GM23338 (cell line): Measurements from ENCODE around the gene RAI14. TPM values are rescaled to one million over a fixed set of nuclear protein-coding genes. Genes with fewer than 3 reads are reported as not detected.
A peak's percentile ranks its signal among the peaks of the same experiment; 100 is the strongest.

Experiments used
- ATAC-seq: fragments of 200-7000 bp; cut with Tn5 transposase; 3 replicates; pipeline ENCODE4 v1.9.1; 2020
- DNase-seq: peaks from one replicate; pipeline ENCODE4 v3.0.0-alpha.2; 2015; ENCODE audit warnings: low spot score
- H2AFZ ChIP-seq: fragments of 200-600 bp; sonication (generic); 2 replicates; pipeline ENCODE4 v1.8.0; 2016; ENCODE audit warnings: antibody characterized with exemption, mild to moderate bottlenecking, moderate library complexity
- H3F3A ChIP-seq: fragments of 200-600 bp; sonication (generic); replicated peaks from 2 replicates; pipeline ENCODE4 v1.8.0; 2017; ENCODE audit warnings: antibody characterized with exemption, mixed run types, low read depth
- H3K27ac ChIP-seq: fragments of 200-600 bp; sonication (generic); 2 replicates; pipeline ENCODE4 v1.6.1; 2016; ENCODE audit warnings: low read depth
- H3K27me3 ChIP-seq: fragments of 200-600 bp; sonication (generic); 2 replicates; pipeline ENCODE4 v1.8.0; 2016; ENCODE audit warnings: mild to moderate bottlenecking, mixed run types, moderate library complexity; ENCODE audit not compliant: insufficient read depth
- H3K36me3 ChIP-seq: fragments of 200-600 bp; sonication (generic); 2 replicates; pipeline ENCODE4 v1.8.0; 2016; ENCODE audit warnings: mild to moderate bottlenecking; ENCODE audit not compliant: insufficient read depth
- H3K4me1 ChIP-seq: fragments of 200-600 bp; sonication (generic); 2 replicates; pipeline ENCODE4 v1.8.0; 2016; ENCODE audit warnings: mild to moderate bottlenecking, moderate library complexity; ENCODE audit not compliant: insufficient read depth
- H3K4me2 ChIP-seq: fragments of 200-600 bp; sonication (generic); 2 replicates; pipeline ENCODE4 v1.7.1; 2017; ENCODE audit warnings: mixed run types
- H3K4me3 ChIP-seq: fragments of 200-600 bp; sonication (generic); 2 replicates; pipeline ENCODE4 v1.6.1; 2016; ENCODE audit warnings: mixed run types
- H3K79me2 ChIP-seq: fragments of 200-600 bp; sonication (generic); replicated peaks from 2 replicates; pipeline ENCODE4 v1.8.0; 2017; ENCODE audit warnings: mild to moderate bottlenecking; ENCODE audit not compliant: insufficient read depth
- H3K9me2 ChIP-seq: fragments of 200-600 bp; sonication (generic); 2 replicates; pipeline ENCODE4 v1.8.0; 2017; ENCODE audit not compliant: insufficient read depth
- H4K20me1 ChIP-seq: fragments of 200-600 bp; sonication (generic); replicated peaks from 2 replicates; pipeline ENCODE4 v1.8.0; 2017; ENCODE audit warnings: mild to moderate bottlenecking; ENCODE audit not compliant: insufficient read depth
- H3K27ac Mint-ChIP-seq: 2 replicates; pipeline ENCODE4 v1.8.0; 2020; ENCODE audit warnings: inconsistent platforms, mild to moderate bottlenecking, moderate library complexity, mixed read lengths
- H3K27me3 Mint-ChIP-seq: 3 replicates; pipeline ENCODE4 v1.8.0; 2022; ENCODE audit warnings: low read depth, mild to moderate bottlenecking, moderate library complexity, mixed read lengths, inconsistent platforms; ENCODE audit not compliant: insufficient read depth, poor library complexity
- H3K36me3 Mint-ChIP-seq: 3 replicates; pipeline ENCODE4 v1.8.0; 2021; ENCODE audit warnings: low read depth, mild to moderate bottlenecking, inconsistent platforms, moderate library complexity, mixed read lengths
- H3K4me1 Mint-ChIP-seq: 3 replicates; pipeline ENCODE4 v1.8.0; 2020; ENCODE audit warnings: mild to moderate bottlenecking, inconsistent platforms, mixed read lengths
- H3K4me3 Mint-ChIP-seq: 3 replicates; pipeline ENCODE4 v1.8.0; 2021; ENCODE audit warnings: moderate library complexity, mild to moderate bottlenecking, inconsistent platforms, mixed read lengths
- H3K9me3 Mint-ChIP-seq: 3 replicates; pipeline ENCODE4 v1.8.0; 2020; ENCODE audit warnings: moderate library complexity, mild to moderate bottlenecking, inconsistent platforms, mixed read lengths
- CREB1 ChIP-seq: fragments of 250-450 bp; sonication (Bioruptor Pico); IDR thresholded peaks from 2 replicates; pipeline ENCODE4 v1.5.0; 2020; ENCODE audit warnings: low read depth, mild to moderate bottlenecking, moderate library complexity
- EZH2 ChIP-seq: fragments of 200-600 bp; sonication (generic); IDR thresholded peaks from one replicate; pipeline ENCODE4 v1.8.0; 2017; ENCODE audit warnings: antibody characterized with exemption, mild to moderate bottlenecking, low read depth; ENCODE audit not compliant: unreplicated experiment
- EZH2phosphoT487 ChIP-seq: fragments of 200-600 bp; sonication (generic); IDR thresholded peaks from one replicate; pipeline ENCODE4 v1.8.1; 2018; ENCODE audit warnings: antibody characterized with exemption; ENCODE audit not compliant: unreplicated experiment
- JUNB ChIP-seq: IDR thresholded peaks from one replicate; pipeline ENCODE4 v1.6.1; 2016; ENCODE audit warnings: antibody characterized with exemption; ENCODE audit not compliant: unreplicated experiment
- NANOG ChIP-seq: IDR thresholded peaks from 2 replicates; pipeline ENCODE4 v1.6.1; 2016; ENCODE audit warnings: antibody characterized with exemption, borderline replicate concordance
- POLR2AphosphoS5 ChIP-seq: IDR thresholded peaks from 2 replicates; pipeline ENCODE4 v1.6.1; 2016; ENCODE audit warnings: antibody characterized with exemption, low read depth
- STAT1 ChIP-seq: IDR thresholded peaks from one replicate; pipeline ENCODE4 v1.6.1; 2016; ENCODE audit warnings: antibody characterized with exemption; ENCODE audit not compliant: unreplicated experiment
- ZNF114 ChIP-seq: fragments of 250-450 bp; sonication (Bioruptor Pico); IDR thresholded peaks from 2 replicates; pipeline ENCODE4 v1.5.0; 2020; ENCODE audit warnings: mild to moderate bottlenecking, moderate library complexity
- ZNF331 ChIP-seq: fragments of 250-450 bp; sonication (Bioruptor Pico); IDR thresholded peaks from 2 replicates; pipeline ENCODE4 v1.5.0; 2020; ENCODE audit warnings: low read depth, mild to moderate bottlenecking, moderate library complexity
- polyA plus RNA-seq: library from polyadenylated mRNA; unstranded; fragments of >200 nt; fragmentation: Nextera tagmentation; extraction: Ambion mirVana; gene quantifications from 2 replicates; pipeline ENCODE4 v1.2.1, GENCODE V29; 2016
- total RNA-seq: library from RNA; depleted of rRNA; stranded (reverse); fragments of >200 nt; shearing (Covaris generic); gene quantifications from 2 replicates; pipeline ENCODE4 v1.2.3, GENCODE V29; 2014
- TF ChIP-seq, protein P1 (sequence below): IDR thresholded peaks from one replicate; pipeline ENCODE4 v1.6.1; 2018; ENCODE audit warnings: antibody characterized with exemption; ENCODE audit not compliant: unreplicated experiment
- TF ChIP-seq, protein P2 (sequence below): fragments of 250-450 bp; sonication (Bioruptor Pico); IDR thresholded peaks from 2 replicates; pipeline ENCODE4 v1.5.0; 2020; ENCODE audit warnings: mild to moderate bottlenecking, moderate library complexity
- TF ChIP-seq, protein P3 (sequence below), 2 experiments: fragments of 200-600 bp in 1 of 2; sonication (generic) in 1 of 2; conservative IDR thresholded peaks; 2 replicates each; pipeline versions ENCODE4 v1.5.1 to v1.6.1; 2016 to 2017; ENCODE audit warnings: antibody characterized with exemption in 2 of 2, low read depth in 2 of 2, mild to moderate bottlenecking in 2 of 2, moderate library complexity in 1 of 2

RAI14 gene
- total and polyA plus RNA-seq, 2 experiments from 2014 or later = 58.8 to 95.8 TPM

DNA sequence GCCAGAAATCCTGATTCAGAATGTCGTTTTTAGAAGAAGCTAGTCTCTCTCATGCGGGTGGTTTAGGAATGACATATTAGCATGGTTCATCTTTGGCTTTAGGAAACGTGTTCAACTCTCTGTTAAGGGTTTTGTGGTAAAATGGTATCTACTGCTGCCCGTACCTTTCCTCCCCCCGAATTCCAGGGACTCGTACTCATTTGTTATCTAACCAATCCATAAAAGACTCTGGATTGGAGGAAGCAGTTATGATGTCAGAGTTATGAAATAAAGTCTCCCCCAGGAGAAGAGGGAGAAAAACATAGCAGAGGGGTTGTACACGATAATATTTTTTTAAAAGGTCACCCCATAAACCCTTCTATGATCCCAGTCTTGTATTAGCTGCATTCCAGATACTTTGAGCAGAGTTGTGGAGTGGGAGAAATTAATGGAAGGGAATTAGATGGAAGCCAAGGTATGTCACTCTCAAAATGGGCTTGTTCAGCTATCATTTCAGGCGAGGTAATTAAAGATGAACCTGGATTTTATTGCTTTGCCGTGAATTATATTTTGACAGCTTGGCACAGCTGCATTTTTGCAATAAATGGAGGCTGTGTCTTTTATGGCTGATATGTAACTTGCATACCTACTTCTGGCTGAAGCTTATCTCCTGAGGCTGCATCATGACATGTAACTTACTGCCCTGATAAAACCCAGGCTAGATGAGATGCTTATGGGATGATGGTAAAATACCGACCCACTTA lies 31.3 kb downstream of the RAI14 start (continued):
- TF ChIP-seq, protein P1, sequence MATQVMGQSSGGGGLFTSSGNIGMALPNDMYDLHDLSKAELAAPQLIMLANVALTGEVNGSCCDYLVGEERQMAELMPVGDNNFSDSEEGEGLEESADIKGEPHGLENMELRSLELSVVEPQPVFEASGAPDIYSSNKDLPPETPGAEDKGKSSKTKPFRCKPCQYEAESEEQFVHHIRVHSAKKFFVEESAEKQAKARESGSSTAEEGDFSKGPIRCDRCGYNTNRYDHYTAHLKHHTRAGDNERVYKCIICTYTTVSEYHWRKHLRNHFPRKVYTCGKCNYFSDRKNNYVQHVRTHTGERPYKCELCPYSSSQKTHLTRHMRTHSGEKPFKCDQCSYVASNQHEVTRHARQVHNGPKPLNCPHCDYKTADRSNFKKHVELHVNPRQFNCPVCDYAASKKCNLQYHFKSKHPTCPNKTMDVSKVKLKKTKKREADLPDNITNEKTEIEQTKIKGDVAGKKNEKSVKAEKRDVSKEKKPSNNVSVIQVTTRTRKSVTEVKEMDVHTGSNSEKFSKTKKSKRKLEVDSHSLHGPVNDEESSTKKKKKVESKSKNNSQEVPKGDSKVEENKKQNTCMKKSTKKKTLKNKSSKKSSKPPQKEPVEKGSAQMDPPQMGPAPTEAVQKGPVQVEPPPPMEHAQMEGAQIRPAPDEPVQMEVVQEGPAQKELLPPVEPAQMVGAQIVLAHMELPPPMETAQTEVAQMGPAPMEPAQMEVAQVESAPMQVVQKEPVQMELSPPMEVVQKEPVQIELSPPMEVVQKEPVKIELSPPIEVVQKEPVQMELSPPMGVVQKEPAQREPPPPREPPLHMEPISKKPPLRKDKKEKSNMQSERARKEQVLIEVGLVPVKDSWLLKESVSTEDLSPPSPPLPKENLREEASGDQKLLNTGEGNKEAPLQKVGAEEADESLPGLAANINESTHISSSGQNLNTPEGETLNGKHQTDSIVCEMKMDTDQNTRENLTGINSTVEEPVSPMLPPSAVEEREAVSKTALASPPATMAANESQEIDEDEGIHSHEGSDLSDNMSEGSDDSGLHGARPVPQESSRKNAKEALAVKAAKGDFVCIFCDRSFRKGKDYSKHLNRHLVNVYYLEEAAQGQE = no peak

DNA sequence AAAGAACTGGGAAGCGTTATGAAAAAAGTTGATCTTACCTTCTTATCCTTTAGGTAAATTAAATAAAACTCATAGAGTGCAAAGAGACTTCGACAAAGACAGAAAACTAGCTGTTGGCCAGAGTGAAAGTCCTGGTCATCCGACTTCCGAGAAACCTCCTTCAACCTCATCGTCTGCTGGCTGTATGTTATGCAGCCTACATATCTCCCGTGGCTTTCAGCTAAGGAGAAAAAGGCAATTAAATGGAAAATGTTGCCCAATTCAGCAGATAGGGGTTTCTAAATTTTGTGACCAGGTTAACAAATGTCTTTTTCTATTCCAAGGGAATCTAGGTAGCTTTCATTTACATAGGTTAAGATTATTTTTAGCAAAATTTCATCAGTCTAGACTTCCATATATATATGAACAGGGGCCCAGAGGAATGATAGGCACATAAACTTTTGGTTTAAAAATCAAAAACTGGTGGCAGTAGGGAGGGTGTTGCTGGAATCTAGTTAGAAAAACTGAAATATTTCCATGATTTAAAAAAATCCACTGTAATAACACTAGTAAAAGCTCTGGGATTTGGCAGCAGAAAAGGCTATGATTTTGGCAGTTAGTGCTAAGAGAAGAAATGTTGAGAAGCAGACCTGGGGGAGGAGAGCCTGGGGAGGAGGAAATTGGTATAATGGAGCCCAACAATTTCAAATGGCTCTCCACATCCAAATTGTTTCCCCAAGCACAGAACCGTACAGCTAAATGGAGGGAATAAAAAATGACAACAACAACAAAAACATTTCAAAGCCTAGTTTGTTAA lies 32.1 kb downstream of the RAI14 start:
- peaks cover 57% of the 10 kb centered on the region for H3K4me1 Mint-ChIP-seq
- Histone ChIP-seq H3K27ac (peak overlapping the region; percentile 55), H3K4me3 (no peak overlapping the region), H4K20me1 (peaks cover 20% of the 10 kb centered on the region), H3K4me2 (no peak overlapping the region), H2AFZ (no peak overlapping the region), H3K9me2 (no peaks in the 10 kb centered on the region), H3F3A (peaks cover 1% of the 10 kb centered on the region; the same call in 1 of the 2 replicates), H3K27me3 (no peaks in the 10 kb centered on the region), H3K79me2 (peaks cover 96% of the 10 kb centered on the region), H3K4me1 (peaks cover 53% of the 10 kb centered on the region), H3K36me3 (peaks cover 11% of the 10 kb centered on the region; the same call in 1 of the 2 replicates)
- no peak overlapping the region for H3K4me3 Mint-ChIP-seq
- H3K27me3 Mint-ChIP-seq = peaks cover 2% of the 10 kb centered on the region
- no peak for DNase-seq
- no peaks in the 10 kb centered on the region for H3K9me3 Mint-ChIP-seq
- ATAC-seq = no peak
- peak overlapping the region; percentile 80; the same call in 1 of the 2 replicates for H3K27ac Mint-ChIP-seq
- peaks cover 60% of the 10 kb centered on the region for H3K36me3 Mint-ChIP-seq
- TF ChIP-seq EZH2phosphoT487 (no peak), POLR2AphosphoS5 (no peak), EZH2 (no peak), JUNB (no peak), ZNF114 (CRISPR knock-in tag) (no peak), NANOG (no peak), ZNF331 (CRISPR knock-in tag) (no peak), STAT1 (no peak), CREB1 (CRISPR knock-in tag) (no peak)
- TF ChIP-seq, protein P2, sequence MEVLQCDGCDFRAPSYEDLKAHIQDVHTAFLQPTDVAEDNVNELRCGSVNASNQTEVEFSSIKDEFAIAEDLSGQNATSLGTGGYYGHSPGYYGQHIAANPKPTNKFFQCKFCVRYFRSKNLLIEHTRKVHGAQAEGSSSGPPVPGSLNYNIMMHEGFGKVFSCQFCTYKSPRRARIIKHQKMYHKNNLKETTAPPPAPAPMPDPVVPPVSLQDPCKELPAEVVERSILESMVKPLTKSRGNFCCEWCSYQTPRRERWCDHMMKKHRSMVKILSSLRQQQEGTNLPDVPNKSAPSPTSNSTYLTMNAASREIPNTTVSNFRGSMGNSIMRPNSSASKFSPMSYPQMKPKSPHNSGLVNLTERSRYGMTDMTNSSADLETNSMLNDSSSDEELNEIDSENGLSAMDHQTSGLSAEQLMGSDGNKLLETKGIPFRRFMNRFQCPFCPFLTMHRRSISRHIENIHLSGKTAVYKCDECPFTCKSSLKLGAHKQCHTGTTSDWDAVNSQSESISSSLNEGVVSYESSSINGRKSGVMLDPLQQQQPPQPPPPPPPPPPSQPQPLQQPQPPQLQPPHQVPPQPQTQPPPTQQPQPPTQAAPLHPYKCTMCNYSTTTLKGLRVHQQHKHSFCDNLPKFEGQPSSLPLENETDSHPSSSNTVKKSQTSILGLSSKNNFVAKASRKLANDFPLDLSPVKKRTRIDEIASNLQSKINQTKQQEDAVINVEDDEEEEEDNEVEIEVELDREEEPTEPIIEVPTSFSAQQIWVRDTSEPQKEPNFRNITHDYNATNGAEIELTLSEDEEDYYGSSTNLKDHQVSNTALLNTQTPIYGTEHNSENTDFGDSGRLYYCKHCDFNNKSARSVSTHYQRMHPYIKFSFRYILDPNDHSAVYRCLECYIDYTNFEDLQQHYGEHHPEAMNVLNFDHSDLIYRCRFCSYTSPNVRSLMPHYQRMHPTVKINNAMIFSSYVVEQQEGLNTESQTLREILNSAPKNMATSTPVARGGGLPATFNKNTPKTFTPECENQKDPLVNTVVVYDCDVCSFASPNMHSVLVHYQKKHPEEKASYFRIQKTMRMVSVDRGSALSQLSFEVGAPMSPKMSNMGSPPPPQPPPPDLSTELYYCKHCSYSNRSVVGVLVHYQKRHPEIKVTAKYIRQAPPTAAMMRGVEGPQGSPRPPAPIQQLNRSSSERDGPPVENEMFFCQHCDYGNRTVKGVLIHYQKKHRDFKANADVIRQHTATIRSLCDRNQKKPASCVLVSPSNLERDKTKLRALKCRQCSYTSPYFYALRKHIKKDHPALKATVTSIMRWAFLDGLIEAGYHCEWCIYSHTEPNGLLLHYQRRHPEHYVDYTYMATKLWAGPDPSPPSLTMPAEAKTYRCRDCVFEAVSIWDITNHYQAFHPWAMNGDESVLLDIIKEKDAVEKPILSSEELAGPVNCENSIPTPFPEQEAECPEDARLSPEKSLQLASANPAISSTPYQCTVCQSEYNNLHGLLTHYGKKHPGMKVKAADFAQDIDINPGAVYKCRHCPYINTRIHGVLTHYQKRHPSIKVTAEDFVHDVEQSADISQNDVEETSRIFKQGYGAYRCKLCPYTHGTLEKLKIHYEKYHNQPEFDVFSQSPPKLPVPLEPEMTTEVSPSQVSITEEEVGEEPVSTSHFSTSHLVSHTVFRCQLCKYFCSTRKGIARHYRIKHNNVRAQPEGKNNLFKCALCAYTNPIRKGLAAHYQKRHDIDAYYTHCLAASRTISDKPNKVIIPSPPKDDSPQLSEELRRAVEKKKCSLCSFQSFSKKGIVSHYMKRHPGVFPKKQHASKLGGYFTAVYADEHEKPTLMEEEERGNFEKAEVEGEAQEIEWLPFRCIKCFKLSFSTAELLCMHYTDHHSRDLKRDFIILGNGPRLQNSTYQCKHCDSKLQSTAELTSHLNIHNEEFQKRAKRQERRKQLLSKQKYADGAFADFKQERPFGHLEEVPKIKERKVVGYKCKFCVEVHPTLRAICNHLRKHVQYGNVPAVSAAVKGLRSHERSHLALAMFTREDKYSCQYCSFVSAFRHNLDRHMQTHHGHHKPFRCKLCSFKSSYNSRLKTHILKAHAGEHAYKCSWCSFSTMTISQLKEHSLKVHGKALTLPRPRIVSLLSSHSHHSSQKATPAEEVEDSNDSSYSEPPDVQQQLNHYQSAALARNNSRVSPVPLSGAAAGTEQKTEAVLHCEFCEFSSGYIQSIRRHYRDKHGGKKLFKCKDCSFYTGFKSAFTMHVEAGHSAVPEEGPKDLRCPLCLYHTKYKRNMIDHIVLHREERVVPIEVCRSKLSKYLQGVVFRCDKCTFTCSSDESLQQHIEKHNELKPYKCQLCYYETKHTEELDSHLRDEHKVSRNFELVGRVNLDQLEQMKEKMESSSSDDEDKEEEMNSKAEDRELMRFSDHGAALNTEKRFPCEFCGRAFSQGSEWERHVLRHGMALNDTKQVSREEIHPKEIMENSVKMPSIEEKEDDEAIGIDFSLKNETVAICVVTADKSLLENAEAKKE (CRISPR knock-in tag) = no peak
- TF ChIP-seq, protein P3, sequence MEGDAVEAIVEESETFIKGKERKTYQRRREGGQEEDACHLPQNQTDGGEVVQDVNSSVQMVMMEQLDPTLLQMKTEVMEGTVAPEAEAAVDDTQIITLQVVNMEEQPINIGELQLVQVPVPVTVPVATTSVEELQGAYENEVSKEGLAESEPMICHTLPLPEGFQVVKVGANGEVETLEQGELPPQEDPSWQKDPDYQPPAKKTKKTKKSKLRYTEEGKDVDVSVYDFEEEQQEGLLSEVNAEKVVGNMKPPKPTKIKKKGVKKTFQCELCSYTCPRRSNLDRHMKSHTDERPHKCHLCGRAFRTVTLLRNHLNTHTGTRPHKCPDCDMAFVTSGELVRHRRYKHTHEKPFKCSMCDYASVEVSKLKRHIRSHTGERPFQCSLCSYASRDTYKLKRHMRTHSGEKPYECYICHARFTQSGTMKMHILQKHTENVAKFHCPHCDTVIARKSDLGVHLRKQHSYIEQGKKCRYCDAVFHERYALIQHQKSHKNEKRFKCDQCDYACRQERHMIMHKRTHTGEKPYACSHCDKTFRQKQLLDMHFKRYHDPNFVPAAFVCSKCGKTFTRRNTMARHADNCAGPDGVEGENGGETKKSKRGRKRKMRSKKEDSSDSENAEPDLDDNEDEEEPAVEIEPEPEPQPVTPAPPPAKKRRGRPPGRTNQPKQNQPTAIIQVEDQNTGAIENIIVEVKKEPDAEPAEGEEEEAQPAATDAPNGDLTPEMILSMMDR (conservative IDR thresholded peaks at IDR 0.05; ENCODE audit: low read depth in 2 of 2) = no peak
